ENCODE measurements around the gene NUDT13. TPM values are rescaled to one million over a fixed set of nuclear protein-coding genes. Genes with fewer than 3 reads are reported as not detected.
A peak's percentile ranks its signal among the peaks of the same experiment; 100 is the strongest.

NUDT13 gene
- total and polyA plus RNA-seq, 9 donors, result 0.86 to 2.6 (median 1.7) TPM

DNA sequence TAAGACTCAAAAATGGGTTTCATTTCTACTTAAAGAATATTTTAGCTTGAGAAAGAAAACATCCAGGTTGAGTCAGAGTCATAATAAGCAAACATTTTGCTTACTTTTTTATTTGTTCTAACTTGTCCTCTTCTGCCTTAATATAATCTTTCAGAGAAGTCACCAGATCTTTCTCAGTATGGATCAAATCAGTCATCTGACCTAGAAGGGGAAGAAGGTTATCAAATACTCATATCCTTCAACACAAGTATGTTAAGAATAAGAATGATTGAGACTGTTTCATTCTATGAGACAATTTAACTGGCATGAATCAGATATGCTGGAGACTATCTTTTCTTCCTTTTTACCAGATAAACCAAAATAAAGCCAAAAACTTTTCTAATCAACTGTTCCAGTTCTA, 36.6 kb upstream of the NUDT13 start:
- Histone ChIP-seq H3K4me1 (ENCODE audit: insufficient read depth) (peaks cover 1% of the 10 kb centered on the region), H3K27ac (no peak overlapping the region), H3K36me3 (no peaks in the 10 kb centered on the region), H3K9me3 (no peaks in the 10 kb centered on the region), H3K4me3 (no peak overlapping the region), H3K27me3 (no peaks in the 10 kb centered on the region)
- TF ChIP-seq EP300 (IDR thresholded peaks at IDR 0.05) (no peak), POLR2A (IDR thresholded peaks at IDR 0.05) (no peak)
- TF ChIP-seq, protein P1, sequence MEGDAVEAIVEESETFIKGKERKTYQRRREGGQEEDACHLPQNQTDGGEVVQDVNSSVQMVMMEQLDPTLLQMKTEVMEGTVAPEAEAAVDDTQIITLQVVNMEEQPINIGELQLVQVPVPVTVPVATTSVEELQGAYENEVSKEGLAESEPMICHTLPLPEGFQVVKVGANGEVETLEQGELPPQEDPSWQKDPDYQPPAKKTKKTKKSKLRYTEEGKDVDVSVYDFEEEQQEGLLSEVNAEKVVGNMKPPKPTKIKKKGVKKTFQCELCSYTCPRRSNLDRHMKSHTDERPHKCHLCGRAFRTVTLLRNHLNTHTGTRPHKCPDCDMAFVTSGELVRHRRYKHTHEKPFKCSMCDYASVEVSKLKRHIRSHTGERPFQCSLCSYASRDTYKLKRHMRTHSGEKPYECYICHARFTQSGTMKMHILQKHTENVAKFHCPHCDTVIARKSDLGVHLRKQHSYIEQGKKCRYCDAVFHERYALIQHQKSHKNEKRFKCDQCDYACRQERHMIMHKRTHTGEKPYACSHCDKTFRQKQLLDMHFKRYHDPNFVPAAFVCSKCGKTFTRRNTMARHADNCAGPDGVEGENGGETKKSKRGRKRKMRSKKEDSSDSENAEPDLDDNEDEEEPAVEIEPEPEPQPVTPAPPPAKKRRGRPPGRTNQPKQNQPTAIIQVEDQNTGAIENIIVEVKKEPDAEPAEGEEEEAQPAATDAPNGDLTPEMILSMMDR (IDR thresholded peaks at IDR 0.05), result no peak
- DNase-seq, result no peak
- intact Hi-C loops (cut with DNase I), result no loop called here

DNA sequence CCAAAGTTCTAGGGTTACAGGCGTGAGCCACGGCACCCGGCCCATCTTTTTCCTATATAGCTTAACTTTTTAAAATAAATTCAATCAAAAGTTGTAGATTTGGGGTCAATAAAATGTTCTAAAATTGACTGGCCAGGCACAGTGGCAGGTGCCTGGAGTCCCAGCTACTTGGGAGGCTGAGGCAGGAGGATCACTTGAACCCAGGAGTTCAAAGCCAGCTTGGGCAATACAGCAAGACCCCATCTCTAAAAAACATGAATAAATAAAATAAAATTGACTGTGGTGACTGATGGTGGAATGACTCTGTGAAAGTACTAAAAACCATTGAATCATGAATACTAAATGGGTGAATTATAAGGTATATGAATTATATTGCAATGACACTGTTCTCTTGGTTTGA, 34.4 kb upstream of the NUDT13 start:
- Histone ChIP-seq H3K4me3 (no peak overlapping the region), H3K36me3 (no peaks in the 10 kb centered on the region)
- intact Hi-C loops (cut with DNase I), result no loop called here

DNA sequence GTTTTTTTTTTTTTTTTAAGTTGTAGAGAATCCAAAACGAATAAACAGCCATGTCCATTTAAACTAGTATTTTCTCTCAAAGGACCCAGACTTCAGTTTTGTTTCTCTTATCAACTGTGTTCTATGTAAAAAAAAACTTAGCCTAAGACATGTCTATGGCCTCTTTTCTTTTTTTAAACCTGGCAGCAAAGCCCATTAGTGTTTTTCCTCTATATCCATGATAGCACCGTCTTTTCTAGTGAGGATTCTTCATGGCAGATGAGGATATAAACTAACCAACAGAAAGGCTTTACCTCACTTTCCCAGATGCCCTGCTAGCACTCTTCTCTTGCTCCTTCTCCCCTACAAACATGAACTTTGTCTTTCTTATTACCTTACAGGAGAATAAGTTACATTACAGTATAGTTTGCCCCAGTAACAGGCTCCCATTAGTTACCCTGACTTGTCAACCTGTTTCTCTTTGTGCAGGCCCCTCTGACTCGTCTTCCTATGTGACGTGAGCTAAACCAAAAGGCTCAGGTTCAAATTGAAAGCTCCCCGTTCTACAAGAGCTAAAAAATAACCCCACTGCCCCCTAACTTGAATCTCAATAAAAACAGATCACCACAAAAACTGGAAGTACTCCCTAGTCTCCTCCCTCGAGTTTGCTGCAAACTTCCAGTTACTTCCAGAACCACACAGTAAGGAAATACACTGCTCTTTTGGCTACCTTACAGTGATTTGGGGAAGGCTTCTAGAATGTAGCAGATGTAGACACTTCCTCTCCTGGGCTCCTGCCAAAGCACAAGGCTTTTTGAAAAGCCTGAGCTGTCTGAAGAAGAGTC, 33.7 kb upstream of the NUDT13 start:
- peaks cover 1% of the 10 kb centered on the region for H3K4me1 ChIP-seq (ENCODE audit: insufficient read depth)
- intact Hi-C loops (cut with DNase I), result no loop called here
- no peaks in the 10 kb centered on the region for H3K9me3 ChIP-seq
- H3K27me3 ChIP-seq, result no peaks in the 10 kb centered on the region
- H3K36me3 ChIP-seq, result no peaks in the 10 kb centered on the region
- H3K27ac ChIP-seq, result peak overlapping the region; percentile 69 to 73
- 2 to 5% (median 5%) methylated on average over 6 of the region's 6 CpGs for WGBS, 3 donors
- TF ChIP-seq POLR2A (IDR thresholded peaks at IDR 0.05) (no peak), EP300 (IDR thresholded peaks at IDR 0.05) (no peak)
- TF ChIP-seq, protein P1 (IDR thresholded peaks at IDR 0.05), result no peak
- DNase-seq, result peak; percentile 54 to 81 (median 79)
- H3K4me3 ChIP-seq, result peak overlapping the region; percentile 22

More for the DNA sequence above, 34.4 kb upstream of the NUDT13 start:
- Histone ChIP-seq H3K4me1 (ENCODE audit: insufficient read depth) (peaks cover 1% of the 10 kb centered on the region), H3K9me3 (no peaks in the 10 kb centered on the region), H3K27ac (peak overlapping the region; percentile 69 to 73), H3K27me3 (no peaks in the 10 kb centered on the region)
- 86 to 94% (median 89%) methylated on average over 3 of the region's 3 CpGs for WGBS, 3 donors
- no peak for DNase-seq
- TF ChIP-seq, protein P1 (IDR thresholded peaks at IDR 0.05), result no peak

DNA sequence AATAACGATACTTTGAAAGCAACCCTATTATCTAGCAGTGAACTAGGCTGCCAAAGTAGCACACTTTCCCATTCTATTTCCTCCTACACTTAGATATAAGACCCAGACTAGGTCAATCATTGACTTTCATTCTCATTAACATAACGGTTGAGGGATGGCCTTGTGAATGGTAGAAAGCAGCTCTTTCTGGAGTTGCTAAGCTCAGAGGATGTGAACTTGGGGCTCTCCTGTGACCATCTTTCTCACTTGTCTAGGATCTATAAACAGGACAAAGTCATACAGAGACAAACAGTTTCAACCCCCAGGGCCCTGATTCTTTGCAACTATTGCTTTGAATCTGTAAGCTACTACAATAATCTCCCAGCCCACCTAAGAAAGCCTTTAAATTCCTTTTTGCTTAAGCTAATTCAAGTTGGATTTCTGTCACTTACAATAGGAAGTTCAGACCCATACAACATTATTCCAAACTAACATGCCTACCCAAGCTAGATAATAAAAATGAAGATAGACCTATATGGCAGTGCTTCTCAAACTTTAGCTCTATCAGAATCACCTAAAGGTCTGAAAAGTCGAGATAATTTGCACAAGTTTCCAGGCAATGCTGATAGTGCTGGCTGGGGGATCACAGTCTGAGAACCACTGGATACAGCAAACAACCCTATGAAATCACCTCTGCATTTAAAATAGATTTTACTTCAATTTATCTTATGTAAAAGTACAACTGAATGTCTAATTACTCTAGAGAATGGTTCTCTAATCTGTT, 30.3 kb upstream of the NUDT13 start:
- TF ChIP-seq, protein P1 (IDR thresholded peaks at IDR 0.05), result no peak
- TF ChIP-seq POLR2A (IDR thresholded peaks at IDR 0.05) (no peak), EP300 (IDR thresholded peaks at IDR 0.05) (no peak)
- intact Hi-C loops (cut with DNase I), result no loop called here
- Histone ChIP-seq H3K36me3 (no peaks in the 10 kb centered on the region), H3K27me3 (no peaks in the 10 kb centered on the region), H3K4me1 (ENCODE audit: insufficient read depth) (peaks cover 2% of the 10 kb centered on the region), H3K4me3 (no peak overlapping the region), H3K9me3 (no peaks in the 10 kb centered on the region), H3K27ac (no peak overlapping the region)
- WGBS, 3 donors, result 87 to 91% (median 89%) methylated on average over 3 of the region's 3 CpGs
- no peak for DNase-seq
